ENCODE measurements around the gene PTGES3L. TPM values are rescaled to one million over a fixed set of nuclear protein-coding genes. Genes with fewer than 3 reads are reported as not detected.

The PTGES3L gene
- total and polyA plus RNA-seq, 2 of the 13 experiments (the other 11 are each of a cell fraction or from before 2014, with no cell fraction given): 1.2 to 2.9 TPM

DNA sequence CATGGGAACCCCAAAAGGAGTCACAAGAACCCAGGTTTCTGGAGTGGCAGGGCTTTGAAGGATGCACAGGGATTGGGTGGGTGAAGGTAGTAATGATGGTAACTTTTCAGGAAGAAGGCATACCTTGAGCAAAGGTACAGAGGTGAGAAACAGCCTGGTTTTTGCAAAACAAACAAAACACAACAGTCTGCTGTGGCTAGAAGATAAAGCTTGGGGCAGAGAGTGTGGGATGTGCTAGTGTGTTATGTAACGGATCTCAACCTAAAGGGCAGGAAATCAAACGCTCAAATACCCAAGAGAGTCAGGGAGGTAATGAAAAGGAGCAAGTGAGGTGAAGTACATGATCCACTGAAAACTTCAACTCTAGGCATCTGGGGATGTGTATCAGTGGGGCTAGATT, 4.6 kb downstream of the PTGES3L start (continued):
- TF ChIP-seq, protein P1, sequence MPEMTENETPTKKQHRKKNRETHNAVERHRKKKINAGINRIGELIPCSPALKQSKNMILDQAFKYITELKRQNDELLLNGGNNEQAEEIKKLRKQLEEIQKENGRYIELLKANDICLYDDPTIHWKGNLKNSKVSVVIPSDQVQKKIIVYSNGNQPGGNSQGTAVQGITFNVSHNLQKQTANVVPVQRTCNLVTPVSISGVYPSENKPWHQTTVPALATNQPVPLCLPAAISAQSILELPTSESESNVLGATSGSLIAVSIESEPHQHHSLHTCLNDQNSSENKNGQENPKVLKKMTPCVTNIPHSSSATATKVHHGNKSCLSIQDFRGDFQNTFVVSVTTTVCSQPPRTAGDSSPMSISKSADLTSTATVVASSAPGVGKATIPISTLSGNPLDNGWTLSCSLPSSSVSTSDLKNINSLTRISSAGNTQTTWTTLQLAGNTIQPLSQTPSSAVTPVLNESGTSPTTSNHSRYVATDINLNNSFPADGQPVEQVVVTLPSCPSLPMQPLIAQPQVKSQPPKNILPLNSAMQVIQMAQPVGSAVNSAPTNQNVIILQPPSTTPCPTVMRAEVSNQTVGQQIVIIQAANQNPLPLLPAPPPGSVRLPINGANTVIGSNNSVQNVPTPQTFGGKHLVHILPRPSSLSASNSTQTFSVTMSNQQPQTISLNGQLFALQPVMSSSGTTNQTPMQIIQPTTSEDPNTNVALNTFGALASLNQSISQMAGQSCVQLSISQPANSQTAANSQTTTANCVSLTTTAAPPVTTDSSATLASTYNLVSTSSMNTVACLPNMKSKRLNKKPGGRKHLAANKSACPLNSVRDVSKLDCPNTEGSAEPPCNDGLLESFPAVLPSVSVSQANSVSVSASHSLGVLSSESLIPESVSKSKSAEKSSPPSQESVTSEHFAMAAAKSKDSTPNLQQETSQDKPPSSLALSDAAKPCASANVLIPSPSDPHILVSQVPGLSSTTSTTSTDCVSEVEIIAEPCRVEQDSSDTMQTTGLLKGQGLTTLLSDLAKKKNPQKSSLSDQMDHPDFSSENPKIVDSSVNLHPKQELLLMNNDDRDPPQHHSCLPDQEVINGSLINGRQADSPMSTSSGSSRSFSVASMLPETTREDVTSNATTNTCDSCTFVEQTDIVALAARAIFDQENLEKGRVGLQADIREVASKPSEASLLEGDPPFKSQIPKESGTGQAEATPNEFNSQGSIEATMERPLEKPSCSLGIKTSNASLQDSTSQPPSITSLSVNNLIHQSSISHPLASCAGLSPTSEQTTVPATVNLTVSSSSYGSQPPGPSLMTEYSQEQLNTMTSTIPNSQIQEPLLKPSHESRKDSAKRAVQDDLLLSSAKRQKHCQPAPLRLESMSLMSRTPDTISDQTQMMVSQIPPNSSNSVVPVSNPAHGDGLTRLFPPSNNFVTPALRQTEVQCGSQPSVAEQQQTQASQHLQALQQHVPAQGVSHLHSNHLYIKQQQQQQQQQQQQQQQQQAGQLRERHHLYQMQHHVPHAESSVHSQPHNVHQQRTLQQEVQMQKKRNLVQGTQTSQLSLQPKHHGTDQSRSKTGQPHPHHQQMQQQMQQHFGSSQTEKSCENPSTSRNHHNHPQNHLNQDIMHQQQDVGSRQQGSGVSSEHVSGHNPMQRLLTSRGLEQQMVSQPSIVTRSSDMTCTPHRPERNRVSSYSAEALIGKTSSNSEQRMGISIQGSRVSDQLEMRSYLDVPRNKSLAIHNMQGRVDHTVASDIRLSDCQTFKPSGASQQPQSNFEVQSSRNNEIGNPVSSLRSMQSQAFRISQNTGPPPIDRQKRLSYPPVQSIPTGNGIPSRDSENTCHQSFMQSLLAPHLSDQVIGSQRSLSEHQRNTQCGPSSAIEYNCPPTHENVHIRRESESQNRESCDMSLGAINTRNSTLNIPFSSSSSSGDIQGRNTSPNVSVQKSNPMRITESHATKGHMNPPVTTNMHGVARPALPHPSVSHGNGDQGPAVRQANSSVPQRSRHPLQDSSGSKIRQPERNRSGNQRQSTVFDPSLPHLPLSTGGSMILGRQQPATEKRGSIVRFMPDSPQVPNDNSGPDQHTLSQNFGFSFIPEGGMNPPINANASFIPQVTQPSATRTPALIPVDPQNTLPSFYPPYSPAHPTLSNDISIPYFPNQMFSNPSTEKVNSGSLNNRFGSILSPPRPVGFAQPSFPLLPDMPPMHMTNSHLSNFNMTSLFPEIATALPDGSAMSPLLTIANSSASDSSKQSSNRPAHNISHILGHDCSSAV (CRISPR knock-in tag; IDR thresholded peaks at IDR 0.05; ENCODE audit: borderline replicate concordance): no peak
- TF ChIP-seq CHCHD3 (CRISPR knock-in tag; IDR thresholded peaks at IDR 0.05) (no peak), ARHGAP35 (CRISPR knock-in tag; IDR thresholded peaks at IDR 0.05; ENCODE audit: borderline replicate concordance) (no peak), RBM39 (IDR thresholded peaks at IDR 0.05; ENCODE audit: low read depth, low read length, poor library complexity, severe bottlenecking) (no peak), MTA3 (CRISPR knock-in tag; IDR thresholded peaks at IDR 0.05) (no peak), FOXK1 (CRISPR knock-in tag; IDR thresholded peaks at IDR 0.05; ENCODE audit: borderline replicate concordance, low read depth) (no peak), ZKSCAN1 (IDR thresholded peaks at IDR 0.05; ENCODE audit: low read length) (no peak), ZNF431 (CRISPR knock-in tag; IDR thresholded peaks at IDR 0.05; ENCODE audit: borderline replicate concordance, low read depth) (no peak), SRF (IDR thresholded peaks at IDR 0.05; ENCODE audit: low read depth, low read length) (no peak), ZNF251 (CRISPR knock-in tag; IDR thresholded peaks at IDR 0.05) (no peak), KAT8 (CRISPR knock-in tag; IDR thresholded peaks at IDR 0.05) (peak; percentile 41; the same call in 1 of the 2 replicates), ZC3H4 (CRISPR knock-in tag; IDR thresholded peaks at IDR 0.05; ENCODE audit: borderline replicate concordance) (no peak), ZNF451 (CRISPR knock-in tag; IDR thresholded peaks at IDR 0.05) (no peak)
- TF ChIP-seq, protein P2, sequence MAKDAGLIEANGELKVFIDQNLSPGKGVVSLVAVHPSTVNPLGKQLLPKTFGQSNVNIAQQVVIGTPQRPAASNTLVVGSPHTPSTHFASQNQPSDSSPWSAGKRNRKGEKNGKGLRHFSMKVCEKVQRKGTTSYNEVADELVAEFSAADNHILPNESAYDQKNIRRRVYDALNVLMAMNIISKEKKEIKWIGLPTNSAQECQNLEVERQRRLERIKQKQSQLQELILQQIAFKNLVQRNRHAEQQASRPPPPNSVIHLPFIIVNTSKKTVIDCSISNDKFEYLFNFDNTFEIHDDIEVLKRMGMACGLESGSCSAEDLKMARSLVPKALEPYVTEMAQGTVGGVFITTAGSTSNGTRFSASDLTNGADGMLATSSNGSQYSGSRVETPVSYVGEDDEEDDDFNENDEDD (CRISPR knock-in tag; IDR thresholded peaks at IDR 0.05; ENCODE audit: borderline replicate concordance): no peak
- TF ChIP-seq, protein P3, sequence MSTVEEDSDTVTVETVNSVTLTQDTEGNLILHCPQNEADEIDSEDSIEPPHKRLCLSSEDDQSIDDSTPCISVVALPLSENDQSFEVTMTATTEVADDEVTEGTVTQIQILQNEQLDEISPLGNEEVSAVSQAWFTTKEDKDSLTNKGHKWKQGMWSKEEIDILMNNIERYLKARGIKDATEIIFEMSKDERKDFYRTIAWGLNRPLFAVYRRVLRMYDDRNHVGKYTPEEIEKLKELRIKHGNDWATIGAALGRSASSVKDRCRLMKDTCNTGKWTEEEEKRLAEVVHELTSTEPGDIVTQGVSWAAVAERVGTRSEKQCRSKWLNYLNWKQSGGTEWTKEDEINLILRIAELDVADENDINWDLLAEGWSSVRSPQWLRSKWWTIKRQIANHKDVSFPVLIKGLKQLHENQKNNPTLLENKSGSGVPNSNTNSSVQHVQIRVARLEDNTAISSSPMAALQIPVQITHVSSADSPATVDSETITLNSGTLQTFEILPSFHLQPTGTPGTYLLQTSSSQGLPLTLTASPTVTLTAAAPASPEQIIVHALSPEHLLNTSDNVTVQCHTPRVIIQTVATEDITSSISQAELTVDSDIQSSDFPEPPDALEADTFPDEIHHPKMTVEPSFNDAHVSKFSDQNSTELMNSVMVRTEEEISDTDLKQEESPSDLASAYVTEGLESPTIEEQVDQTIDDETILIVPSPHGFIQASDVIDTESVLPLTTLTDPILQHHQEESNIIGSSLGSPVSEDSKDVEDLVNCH (CRISPR knock-in tag; IDR thresholded peaks at IDR 0.05): no peak
- TF ChIP-seq, protein P4, sequence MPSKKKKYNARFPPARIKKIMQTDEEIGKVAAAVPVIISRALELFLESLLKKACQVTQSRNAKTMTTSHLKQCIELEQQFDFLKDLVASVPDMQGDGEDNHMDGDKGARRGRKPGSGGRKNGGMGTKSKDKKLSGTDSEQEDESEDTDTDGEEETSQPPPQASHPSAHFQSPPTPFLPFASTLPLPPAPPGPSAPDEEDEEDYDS (CRISPR knock-in tag; IDR thresholded peaks at IDR 0.05): peak; percentile 38; the same call in 1 of the 2 replicates
- TF ChIP-seq, protein P5, sequence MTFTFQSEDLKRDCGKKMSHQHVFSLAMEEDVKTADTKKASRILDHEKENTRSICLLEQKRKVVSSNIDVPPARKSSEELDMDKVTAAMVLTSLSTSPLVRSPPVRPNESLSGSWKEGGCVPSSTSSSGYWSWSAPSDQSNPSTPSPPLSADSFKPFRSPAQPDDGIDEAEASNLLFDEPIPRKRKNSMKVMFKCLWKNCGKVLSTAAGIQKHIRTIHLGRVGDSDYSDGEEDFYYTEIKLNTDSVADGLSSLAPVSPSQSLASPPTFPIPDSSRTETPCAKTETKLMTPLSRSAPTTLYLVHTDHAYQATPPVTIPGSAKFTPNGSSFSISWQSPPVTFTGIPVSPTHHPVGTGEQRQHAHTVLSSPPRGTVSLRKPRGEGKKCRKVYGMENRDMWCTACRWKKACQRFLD (CRISPR knock-in tag; IDR thresholded peaks at IDR 0.05; ENCODE audit: borderline replicate concordance): no peak

All from HepG2 (cell line).